Activated T-cell treated with anti-CD3 and anti-CD28 coated beads, Interleukin-2, amount 50 U/mL, for 1 hour (primary cell): ENCODE data around the gene KLF1.
A peak's percentile ranks its signal among the peaks of the same experiment; 100 is the strongest.
"Not testable (repeated sequence)": the region's sequence is repeated elsewhere in the genome, so short reads cannot be mapped to it uniquely, and the experiment has no call there.

ENCODE experiments used
- DNase-seq: peaks from one replicate; pipeline ENCODE4 v3.0.0-alpha.2; 2020

Gene KLF1

DNA sequence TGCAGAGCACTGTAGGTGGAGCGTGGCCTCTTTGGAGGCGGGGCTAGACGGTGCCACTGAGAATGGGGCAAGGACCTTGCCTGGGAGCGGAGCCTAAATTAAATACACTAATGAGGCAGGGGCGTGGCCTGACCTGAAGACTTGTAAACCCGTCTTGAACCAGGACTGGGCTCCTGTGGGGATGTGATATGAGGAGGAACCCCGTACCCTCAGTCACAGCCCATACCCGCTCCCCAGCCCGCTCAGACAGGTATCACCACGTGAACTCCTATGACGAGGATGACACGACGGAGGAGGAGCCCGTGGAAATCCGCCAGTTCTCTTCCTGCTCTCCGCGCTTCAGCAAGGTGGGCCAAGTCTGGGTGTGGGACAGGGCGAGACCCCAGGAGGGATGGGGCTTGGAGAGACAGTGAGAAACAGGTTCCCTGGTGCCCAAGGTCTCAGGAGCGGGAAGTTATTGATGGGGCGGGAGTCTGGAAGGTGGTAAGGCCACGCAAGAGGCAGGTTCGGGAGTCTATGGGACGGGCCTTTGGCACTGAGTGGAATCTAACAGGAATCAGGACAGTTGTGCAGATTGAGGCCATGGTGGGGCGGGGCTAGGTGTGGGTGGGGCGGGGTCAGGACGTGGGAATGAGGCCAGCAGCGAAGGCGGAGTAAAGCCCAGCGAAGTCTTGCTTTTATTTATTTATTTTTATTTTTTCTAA, 20.4 kb downstream of the KLF1 start:
- DNase-seq, result no peak

DNA sequence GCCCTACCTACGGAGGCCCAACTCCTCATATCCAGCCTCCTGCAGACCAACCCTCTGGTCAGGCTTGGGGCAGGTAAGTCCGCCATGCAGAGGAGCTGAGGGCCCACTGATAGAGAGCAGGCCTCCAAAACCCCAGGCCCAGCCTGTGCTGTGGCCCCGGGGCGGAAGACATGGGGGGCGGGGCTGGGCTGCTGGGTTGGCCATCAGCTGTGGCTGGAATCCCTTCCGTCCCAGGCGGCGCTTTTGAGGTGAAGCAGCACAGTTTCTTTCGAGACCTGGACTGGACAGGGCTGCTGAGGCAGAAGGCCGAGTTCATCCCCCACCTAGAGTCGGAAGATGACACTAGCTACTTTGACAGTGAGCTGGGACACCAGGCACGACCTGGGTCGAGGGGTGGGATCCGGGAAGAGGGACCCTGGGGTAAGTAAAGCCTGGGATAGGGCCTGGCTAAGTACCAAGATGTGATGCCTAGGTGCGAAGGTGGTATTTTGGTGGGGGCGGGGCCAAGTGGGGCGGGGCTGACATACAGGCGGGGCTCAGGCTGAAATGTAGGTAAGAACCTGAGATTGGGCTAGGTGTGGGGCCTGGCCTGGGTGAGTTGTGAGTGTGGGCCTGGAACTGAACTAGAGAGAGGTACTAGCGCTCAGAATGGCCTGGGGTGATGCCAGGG, 21.1 kb downstream of the KLF1 start:
- no peak for DNase-seq

DNA sequence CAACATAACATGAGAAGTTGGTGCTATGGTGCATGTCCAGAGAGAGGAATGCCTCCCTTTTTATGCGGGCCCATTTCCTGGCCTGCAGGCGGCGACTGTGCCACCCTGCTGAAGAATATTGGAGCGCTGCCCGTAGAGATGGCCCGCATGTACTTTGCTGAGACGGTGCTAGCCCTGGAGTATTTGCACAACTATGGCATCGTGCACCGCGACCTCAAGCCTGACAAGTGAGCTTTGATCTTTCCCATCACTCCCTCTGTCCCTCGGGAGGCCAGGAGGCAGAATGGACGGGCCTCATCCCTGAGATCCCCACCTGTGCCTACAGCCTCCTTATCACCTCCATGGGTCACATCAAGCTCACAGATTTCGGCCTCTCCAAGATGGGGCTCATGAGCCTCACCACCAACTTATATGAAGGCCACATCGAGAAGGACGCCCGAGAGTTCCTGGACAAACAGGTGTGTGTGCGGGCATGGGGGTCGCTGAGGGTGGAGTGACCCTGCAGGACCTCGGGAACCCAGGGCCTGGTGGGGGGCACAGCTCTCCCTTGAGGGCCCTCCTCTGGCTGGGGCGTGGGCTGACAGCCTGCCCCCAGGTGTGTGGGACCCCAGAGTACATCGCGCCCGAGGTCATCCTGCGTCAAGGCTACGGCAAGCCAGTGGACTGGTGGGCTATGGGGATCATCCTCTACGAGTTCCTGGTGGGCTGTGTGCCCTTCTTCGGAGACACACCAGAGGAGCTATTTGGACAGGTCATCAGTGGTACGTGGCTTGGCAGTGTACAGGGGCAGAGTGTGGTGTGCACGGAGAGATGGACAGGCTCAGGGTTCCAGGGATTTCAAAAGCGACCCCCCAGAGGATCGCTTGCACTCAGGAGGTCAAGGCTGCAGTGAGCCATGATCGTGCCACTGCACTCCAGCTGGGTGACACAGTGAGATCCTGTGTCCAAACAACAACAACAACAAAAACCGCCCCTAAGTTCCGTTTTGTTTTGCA, 22.0 kb downstream of the KLF1 start:
- DNase-seq, result no peak

GRCh38 chr19:12864143-12864542, 22.9 kb downstream of the KLF1 start:
- DNase-seq, result no peak

GRCh38 chr19:12859546-12859945, 27.5 kb downstream of the KLF1 start:
- no peak for DNase-seq

DNA sequence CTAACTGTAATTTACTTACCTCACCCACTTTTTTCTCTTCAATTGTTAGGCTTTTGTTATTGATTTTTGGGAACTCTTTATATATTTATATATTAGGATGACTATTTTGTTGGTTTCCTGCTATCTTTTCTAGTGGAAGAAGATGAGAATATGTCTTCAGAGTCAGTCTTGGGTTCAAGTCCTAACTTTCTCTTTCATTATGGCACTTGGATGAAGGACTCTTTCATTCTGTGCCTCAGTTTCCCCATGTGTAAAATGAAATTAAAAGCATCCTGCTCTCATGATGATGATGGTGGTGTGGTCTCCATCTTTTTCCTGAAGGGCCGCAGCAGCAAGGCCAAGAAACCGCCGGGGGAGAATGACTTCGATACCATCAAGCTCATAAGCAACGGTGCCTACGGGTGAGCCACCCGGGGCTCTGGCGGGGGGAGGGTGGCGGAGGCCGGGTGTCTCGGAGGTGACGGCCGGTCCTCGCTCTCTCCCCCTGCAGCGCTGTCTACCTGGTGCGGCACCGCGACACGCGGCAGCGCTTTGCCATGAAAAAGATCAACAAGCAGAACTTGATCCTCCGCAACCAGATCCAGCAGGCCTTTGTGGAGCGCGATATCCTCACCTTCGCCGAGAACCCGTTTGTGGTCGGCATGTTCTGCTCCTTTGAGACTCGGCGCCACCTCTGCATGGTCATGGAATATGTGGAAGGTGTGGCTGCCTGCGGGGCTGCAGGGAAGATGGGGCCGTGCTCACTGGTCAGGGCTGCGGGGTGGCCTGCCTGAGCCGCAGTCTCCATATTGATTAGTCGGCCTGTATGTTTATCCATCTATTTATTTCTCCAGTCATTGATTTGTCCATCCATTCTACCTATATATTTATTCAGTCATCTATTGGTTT, 28.7 kb downstream of the KLF1 start:
- DNase-seq, result no peak

GRCh38 chr19:12856653-12857052, 30.3 kb downstream of the KLF1 start:
- DNase-seq, result no peak

DNA sequence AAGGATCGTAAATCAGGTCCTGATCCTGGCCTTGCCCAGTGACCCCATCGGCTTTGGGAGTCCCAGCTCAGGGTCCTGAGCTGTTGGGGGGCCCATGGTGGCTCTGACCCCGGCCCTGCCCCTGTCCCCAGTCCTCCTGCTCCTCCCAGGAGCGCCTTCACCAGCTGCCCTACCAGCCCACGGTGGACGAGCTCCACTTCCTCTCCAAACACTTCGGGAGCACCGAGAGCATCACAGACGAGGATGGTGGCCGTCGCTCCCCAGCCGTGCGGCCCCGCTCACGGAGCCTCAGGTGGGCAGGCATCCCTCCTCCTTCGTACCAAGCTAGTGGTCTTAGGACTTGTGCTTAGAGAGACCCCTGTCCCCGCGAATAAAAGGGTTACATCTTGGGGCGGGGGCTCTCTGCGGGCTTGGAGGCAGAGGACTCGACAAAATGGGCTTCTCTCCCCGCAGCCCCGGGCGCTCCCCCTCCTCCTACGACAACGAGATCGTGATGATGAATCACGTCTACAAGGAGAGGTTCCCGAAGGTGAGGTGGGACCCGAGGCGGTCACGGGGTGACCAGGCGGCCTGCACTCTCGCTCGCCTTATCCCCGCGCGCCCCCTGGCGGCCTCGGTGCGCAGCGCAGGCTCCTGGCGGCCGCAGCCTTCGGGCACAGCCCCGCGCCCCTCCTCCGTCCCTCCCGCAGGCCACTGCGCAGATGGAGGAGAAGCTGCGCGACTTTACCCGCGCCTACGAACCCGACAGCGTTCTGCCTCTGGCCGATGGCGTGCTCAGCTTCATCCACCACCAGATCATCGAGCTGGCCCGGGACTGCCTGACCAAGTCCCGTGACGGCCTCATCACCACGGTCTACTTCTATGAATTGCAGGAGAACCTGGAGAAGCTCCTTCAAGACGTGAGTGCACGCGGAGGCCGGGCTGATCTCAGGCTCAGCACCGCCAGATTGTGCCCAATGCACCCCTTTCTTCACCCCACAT, 39.6 kb downstream of the KLF1 start:
- DNase-seq, result peak; percentile 87

- not testable (repeated sequence) for DNase-seq
Observed at GRCh38 chr19:12846613-12847012, 40.4 kb downstream of the KLF1 start.

- DNase-seq, result no peak
Observed at GRCh38 chr19:12843999-12844732, 42.8 kb downstream of the KLF1 start.

DNA sequence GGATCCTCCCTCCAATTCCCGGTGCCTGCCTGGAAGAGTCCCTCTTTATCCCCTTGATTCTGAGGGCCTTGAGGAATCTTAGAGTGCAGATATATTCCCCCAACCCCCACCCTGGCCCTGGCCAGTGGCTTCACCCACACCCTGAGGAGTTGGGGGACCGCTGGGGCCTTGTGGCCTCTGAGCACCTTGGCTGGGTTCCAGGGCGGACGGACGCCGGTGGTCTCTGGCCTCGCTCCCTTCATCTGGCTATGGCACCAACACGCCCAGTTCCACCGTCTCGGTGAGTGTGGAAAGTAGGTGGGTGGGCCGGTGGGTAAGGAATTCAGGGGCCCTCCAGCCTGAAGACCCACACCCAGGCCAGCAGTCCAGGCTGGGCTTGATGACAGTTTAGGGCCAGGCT, 43.7 kb downstream of the KLF1 start:
- DNase-seq, result no peak

- DNase-seq, result no peak
Observed at GRCh38 chr19:12842511-12842910, 44.5 kb downstream of the KLF1 start.

GRCh38 chr19:12841094-12841493, 45.9 kb downstream of the KLF1 start:
- DNase-seq, result no peak

DNA sequence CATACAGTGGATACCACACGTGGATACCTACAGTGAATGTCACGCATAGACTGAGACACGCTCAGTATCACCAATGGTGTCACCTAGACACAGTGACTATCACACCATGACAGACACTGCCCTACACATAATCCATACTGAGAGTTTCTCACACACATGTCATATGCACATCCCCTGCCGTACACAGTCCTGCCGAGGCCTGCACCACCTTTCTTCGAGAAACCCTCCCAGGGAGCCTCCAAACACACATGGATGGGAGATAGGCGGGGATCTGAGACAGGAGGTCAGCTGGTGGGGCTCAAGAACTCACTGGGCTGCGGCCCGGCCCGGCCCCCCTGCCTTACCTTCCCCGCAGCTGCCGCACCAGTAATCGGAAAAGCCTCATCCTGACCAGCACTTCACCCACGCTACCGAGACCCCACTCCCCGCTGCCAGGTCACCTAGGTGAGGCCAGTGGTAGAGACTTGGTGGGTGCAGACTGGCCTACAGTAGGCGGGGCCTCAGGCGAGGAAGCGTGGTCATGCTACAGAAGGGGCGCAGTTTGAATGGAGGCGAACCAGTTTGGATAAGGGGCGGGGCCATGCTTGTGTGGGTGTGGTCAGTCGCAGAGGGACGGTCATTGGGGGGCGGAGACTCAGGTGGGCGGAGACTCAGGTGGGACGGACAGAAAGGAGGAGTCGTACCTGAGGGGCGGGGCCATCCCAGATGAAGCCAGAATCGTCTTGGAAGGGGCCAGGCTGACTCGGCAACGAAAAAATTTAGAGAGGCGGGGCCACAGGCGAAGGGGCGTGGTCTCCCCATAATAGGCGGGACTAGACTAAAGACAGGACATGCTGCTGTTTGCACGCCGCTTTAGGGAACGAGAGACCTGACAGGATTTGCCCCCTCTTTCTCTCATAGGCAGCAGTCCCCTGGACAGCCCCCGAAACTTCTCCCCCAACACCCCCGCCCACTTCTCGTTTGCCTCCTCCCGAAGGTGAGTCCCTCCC, 46.6 kb downstream of the KLF1 start:
- DNase-seq, result no peak

GRCh38 chr19:12838886-12839756, 47.9 kb downstream of the KLF1 start:
- no peak for DNase-seq

GRCh38 chr19:12838182-12838885, 48.7 kb downstream of the KLF1 start, which contains the start of gene MAST1:
Gene MAST1, plus strand, starts transcription at chr19:12838515. Its CDS starts 58 bp downstream, at chr19:12838573.
- DNase-seq, result peak; percentile 61

DNA sequence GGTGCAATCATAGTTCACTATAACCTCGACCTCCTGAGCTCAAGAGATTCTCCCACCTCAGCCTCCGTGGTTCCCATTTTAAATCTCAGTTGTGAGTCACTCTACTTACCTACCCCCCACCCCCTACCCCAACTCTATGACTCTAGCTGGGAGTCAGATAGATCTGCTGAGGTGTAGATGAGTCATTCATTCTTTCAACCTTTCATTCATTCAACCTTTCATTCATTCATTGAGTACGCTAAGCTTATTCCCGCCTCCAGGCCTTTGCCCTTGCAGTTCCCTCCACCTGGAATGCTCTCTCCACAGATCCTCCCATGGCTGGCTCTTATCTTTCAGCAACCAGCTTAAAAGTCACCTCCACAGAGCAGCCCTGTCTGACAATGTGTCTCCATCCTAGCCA, 49.8 kb downstream of the KLF1 start:
- no peak for DNase-seq
